Activated CD4-positive, alpha-beta T cell treated with anti-CD3 and anti-CD28 coated beads, Interleukin-2, amount 50 U/mL, for 24 hours (primary cell): ENCODE measurements around the gene NGDN.
"Not testable (repeated sequence)": the region's sequence is repeated elsewhere in the genome, so short reads cannot be mapped to it uniquely, and the experiment has no call there.

Experiments
- DNase-seq, 2 donors: peaks; one replicate each; pipeline ENCODE4 v3.0.0-alpha.2; 2020; ENCODE audit warnings: low read depth in 1 of 2, low spot score in 1 of 2

NGDN gene, protein sequence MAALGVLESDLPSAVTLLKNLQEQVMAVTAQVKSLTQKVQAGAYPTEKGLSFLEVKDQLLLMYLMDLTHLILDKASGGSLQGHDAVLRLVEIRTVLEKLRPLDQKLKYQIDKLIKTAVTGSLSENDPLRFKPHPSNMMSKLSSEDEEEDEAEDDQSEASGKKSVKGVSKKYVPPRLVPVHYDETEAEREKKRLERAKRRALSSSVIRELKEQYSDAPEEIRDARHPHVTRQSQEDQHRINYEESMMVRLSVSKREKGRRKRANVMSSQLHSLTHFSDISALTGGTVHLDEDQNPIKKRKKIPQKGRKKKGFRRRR

GRCh38 chr14:23469127-23469905 is at the start of gene NGDN:
TSS of gene NGDN (plus strand) at chr14:23469703. CDS start at chr14:23469716, 13 bp downstream.
- peak; percentile 82 to 95 for DNase-seq

DNA sequence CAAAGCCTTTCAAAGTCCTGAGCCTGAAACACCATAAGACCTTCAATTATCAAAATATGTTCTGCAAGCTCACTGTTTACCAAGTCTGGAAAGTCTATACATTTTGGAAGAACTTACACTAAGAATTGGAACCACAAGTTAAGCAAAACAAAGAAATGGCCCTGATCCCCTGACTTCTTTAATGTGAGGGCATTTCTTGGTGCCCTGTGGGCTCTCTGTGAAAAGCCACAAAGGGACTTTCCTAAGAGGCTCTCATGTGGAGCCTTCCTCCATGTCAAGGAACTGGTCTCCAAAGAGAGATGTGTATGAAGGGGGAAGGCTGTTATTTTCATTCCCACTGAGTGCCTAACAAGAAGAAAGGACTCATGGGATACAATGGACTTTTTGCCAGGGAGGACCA is 47.9 kb upstream of the NGDN start:
- no peak for DNase-seq

DNA sequence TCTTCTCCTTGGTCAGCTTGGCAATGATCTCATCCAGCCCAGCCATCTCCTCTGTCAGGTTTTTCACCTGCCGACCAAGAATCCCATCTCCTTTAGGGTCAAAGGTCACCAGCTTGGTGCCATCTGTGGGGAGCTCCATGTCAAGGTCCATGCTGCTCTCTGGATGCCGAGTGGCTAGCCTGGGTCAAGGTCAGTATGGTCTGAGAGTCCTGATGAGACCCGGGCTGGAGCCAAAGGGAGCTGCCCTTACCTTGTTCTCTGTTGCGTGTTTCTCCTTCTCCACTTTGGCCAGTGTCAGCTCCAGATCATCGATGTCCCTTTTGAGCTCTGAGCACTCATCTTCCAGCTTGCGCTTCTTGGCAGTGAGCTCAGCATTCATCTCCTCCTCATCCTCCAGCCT is 45.8 kb upstream of the NGDN start:
- no peak for DNase-seq

DNA sequence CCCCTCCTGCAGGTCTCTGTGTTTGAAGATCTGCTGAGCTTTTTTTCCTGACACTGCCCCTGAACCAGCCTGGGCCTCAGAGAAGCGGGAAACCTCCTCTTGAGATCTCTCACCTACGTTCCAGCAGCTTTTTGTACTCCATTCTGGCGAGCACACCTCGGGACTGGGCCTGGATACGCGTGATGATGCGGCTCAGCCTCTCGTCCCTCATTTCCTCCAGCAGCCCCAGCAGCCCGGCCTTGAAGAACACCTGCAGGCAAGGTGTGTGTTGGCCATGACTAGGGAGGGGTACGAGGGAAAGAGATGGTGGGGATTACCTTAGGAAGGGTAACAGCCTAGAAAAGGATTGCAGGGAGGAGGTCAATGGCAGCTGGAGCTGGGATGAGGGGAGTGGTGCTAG is 44.3 kb upstream of the NGDN start:
- no peak for DNase-seq

GRCh38 chr14:23425798-23426197 is 43.7 kb upstream of the NGDN start:
- not testable (repeated sequence) for DNase-seq

- DNase-seq, result no peak
Observed at GRCh38 chr14:23428686-23429495, 40.6 kb upstream of the NGDN start.

- DNase-seq, result no peak
Observed at GRCh38 chr14:23430016-23430722, 39.3 kb upstream of the NGDN start.

- no peak for DNase-seq
Observed at GRCh38 chr14:23430723-23431085, 38.8 kb upstream of the NGDN start.

DNA sequence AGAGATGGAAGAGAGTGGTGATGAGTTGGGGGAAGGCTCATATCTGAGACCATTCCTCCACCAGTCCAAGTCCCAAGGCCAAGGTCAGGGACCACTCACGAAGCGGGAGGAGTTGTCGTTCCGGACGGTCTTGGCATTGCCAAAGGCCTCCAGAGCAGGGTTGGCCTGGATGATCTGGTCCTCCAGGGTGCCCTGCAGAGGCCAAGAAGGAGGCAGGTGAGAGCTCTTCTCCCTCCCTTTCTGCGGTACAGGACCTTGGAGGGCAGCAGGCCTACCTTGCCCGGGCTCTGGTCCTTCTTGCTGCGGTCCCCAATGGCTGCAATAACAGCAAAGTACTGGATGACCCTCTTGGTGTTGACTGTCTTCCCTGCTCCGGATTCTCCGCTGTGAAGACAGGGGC is 38.0 kb upstream of the NGDN start:
- no peak for DNase-seq

DNA sequence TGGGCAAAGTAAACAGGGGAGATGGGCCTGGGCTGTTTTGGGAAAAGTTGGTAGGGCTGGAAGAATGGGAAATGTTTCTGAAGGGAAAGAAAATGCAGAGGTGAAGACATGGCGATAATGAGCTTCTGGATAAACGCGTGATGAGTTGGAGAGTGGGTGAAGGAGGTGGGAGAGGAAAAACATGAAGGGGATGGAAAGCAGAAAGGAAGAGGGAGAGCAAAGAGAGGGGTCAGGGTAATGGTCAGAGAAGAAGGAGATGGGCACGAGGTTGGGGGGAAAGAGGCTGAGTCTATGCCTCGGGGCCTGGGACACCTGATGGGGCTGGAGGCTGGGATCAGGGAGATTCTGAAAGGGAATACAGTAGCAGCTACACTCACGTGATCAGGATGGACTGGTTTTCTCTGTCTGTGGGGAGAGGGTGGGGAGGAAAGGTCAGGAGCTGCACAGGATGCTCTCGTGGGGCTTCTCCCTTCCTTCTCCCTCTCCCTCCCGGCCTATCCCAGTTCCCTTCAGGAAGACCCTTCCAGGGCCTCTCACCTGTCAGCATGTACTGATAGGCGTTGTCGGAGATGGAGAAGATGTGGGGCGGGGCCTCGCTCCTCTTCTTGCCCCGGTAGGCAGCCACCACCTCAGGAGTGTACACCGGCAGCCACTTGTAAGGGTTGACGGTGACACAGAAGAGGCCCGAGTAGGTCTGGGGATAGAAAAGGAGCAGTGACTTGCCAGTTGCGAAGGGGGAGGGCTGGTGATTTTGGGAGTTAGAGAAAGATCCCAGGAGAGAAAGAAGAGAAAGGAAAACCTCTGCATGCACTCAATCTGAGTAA is 37.2 kb upstream of the NGDN start:
- DNase-seq, result no peak

- DNase-seq, result no peak
Observed at GRCh38 chr14:23432946-23433345, 36.6 kb upstream of the NGDN start.

DNA sequence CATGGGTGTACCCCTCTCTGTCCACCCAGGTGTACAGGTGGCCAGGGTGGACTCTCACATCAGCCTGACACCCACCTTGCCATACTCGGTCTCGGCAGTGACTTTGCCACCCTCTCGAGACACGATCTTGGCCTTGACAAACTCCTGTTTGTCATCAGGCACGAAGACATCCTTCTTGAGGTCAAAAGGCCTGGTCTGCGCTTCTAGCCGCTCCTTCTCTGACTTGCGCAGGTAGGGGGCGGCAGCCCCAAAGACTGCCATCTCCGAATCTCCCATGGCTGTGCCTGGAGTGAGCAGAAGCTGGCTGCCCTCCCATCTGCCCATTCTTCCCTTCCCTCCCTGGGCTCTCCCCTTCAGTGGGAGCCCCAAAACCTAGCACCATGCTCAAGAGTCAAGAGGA is 36.0 kb upstream of the NGDN start:
- DNase-seq, result no peak

DNA sequence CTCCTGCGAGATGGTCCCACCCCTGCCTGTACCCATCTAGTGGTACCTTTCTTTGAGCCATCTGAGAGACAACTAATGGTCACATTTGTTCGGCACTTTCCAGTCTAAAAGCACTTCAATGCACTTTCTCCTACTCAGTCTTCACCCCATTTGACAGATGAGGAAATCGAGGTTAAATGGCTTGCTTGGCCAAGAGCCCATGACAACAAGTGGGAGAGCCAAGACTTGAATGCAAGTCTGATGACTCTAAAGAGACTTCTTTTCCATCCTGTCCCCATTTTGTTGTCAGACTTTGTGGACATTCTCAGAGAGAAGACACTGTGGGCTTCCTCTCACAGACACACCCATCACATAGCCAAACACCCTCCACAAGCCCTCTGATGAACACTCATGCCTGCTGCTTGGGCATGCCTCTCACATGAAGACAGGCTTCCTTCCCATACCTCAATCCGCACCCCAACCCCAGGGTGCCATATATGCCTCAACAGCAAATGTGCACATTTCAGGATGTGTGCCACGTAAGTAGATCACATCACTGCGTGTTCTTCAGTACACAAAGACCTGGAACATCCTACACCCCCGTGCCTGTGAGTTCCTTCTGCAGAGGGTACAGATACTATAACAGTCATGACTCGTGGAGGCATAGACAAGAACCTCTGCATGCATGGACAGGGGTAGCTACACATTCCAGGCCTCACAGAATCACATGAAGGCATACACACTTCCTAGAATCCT is 34.8 kb upstream of the NGDN start:
- DNase-seq, result no peak

DNA sequence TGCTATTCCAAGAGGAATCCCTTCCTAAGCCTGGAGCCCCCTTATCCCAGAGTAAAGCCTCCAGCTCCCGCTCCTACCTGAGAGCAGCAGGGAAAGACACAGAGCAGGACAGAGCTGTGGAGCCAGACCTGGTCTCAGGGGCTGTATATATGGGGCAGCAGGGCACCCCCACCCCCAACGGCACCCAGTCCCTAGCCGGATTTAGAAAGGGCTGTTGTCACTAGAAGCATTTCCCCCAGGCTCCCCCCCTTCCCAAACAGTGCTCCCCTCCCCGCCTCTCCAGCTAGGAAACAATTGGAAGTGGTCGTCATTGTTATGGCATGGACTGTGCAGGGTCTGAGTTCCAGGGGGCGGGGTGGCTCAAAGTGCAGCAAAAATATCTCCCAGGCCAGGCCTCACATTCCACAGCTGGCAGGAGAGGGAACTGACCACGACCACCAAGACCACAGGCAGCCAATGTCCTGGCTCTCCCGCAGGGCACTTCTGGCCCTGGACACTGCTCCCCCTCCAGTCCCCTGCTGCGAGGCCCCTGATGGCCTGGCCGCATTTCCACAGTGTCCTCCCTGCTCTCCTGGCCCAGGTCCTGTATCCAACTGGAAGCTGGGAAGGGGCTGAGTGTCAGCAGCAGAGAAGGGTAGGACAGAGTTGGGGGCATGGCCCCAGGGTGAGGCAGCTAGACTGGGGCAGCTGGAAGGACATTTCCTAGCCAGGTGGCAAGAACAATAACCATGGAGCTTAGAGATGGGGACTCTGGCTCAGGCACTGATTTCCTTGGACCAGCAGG is 33.8 kb upstream of the NGDN start, which contains the start of gene MYH7:
Gene MYH7 (minus strand): TSS at position 118 of the 784 bp plus-strand sequence. CDS start 1,928 bp downstream, outside the sequence.
- no peak for DNase-seq

GRCh38 chr14:23436327-23437132 is 33.0 kb upstream of the NGDN start:
- no peak for DNase-seq

GRCh38 chr14:23437133-23438100 is 32.1 kb upstream of the NGDN start:
- DNase-seq, result no peak
